ENCODE results near the gene ASAH2B.
A peak's percentile ranks its signal among the peaks of the same experiment; 100 is the strongest.
"Not testable (repeated sequence)": the region's sequence is repeated elsewhere in the genome, so short reads cannot be mapped to it uniquely, and the experiment has no call there.

ASAH2B gene

DNA sequence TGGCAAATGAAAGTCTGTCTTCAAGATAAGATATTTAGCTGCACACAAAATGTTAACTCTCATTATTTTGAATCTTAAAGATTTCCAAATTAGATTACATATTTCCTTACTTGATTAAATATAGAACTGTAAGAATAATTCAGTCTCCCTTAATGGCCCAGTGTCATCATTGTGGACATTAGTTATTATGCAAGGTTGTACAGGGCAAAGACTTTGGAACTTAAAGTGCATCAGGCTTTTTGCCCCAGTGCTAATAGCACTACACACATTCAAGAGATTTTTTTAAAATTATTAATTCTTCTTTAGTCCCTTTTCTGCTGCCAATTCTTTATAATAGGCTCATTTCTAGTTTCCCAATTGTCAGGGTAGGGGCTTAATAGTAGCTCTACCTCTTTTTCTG lies 42.3 kb downstream of the ASAH2B start:
- DNase-seq (ENCODE audit: low read depth); H3K4me3 ChIP-seq (ENCODE audit: control insufficient read depth, low read depth, low read length): not testable (repeated sequence)

DNA sequence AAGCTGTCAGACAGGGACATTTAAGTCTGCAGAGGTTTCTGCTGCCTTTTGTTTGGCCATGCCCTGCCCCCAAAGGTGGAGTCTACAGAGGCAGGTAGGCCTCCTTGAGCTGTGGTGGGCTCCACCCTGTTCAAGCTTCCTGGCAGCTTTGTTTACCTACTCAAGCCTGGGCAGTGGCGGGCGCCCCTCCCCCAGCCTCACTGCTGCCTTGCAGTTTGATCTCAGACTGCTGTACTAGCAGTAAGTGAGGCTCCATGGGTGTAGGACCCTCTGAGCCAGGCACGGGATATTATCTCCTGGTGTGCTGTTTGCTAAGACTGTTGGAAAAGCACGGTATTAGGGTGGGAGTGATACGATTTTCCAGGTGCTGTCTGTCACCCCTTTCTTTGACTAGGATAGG lies 48.2 kb downstream of the ASAH2B start:
- not testable (repeated sequence) for H3K4me3 ChIP-seq (ENCODE audit: control insufficient read depth, low read depth, low read length); DNase-seq (ENCODE audit: low read depth)

DNA sequence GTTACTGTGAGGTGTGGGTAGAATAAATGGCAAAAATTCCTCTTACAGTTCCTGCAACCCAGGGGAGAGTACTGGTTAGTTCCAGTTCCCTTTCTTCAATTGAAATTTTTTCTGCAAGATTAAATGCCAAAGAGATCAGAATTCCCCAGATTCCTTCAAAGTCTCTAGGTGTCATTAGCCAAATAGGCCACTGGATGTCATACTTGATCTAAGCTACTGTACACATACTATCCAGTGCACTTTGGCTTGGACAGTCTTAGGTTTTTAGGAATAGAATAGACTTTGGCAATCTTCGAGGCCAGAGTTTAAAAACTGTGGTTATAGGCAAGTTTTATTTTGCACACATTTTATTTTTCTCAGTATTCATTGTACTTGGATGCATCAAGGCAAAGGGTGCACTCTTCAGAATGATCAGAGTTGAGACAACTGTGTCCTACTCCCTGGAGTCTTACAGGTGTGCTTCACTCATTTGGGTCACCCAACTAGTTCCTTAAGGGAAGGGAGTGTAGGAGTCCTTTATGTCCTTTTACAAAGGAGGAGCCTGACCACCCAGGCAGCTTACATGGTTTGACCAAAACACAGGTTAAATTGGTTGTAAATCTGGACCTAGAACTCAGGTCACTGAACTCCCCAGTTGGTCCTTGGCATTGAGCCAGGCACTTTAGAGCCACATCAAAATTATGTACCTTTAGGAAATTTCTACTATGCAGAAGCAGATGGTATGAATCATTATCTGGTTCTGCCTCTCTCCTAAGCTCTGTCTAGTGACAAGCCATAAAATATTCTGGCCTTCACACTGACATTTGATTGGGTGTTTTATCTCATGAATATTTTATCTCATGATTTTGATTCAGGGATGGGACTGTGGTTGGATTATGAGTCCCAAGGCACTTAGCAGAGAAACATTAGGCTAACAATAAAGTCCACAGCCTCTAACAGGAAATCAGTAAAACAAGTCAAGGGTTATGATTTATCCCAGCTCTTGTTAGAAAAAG lies 49.5 kb downstream of the ASAH2B start:
- peak; percentile 29 for DNase-seq (ENCODE audit: low read depth)
- no peak overlapping the region for H3K4me3 ChIP-seq (ENCODE audit: control insufficient read depth, low read depth, low read length)
- peak; percentile 59 for TF ChIP-seq CTCF (IDR thresholded peaks at IDR 0.05; ENCODE audit: control insufficient read depth, insufficient read depth, low read depth, low read length, missing control alignments)

- no peak for TF ChIP-seq CTCF (IDR thresholded peaks at IDR 0.05; ENCODE audit: control insufficient read depth, insufficient read depth, low read depth, low read length, missing control alignments)
- no peak for DNase-seq (ENCODE audit: low read depth)
- no peak overlapping the region for H3K4me3 ChIP-seq (ENCODE audit: control insufficient read depth, low read depth, low read length)
Measured at GRCh38 chr10:50794490-50794889, 54.8 kb downstream of the ASAH2B start.

- H3K4me3 ChIP-seq (ENCODE audit: control insufficient read depth, low read depth, low read length), result no peak overlapping the region
- no peak for TF ChIP-seq CTCF (IDR thresholded peaks at IDR 0.05; ENCODE audit: control insufficient read depth, insufficient read depth, low read depth, low read length, missing control alignments)
- no peak for DNase-seq (ENCODE audit: low read depth)
Measured at GRCh38 chr10:50796693-50797092, 57.0 kb downstream of the ASAH2B start.

- no peak for DNase-seq (ENCODE audit: low read depth)
- no peak for TF ChIP-seq CTCF (IDR thresholded peaks at IDR 0.05; ENCODE audit: control insufficient read depth, insufficient read depth, low read depth, low read length, missing control alignments)
- H3K4me3 ChIP-seq (ENCODE audit: control insufficient read depth, low read depth, low read length), result no peak overlapping the region
Measured at GRCh38 chr10:50798297-50798696, 58.6 kb downstream of the ASAH2B start.

DNA sequence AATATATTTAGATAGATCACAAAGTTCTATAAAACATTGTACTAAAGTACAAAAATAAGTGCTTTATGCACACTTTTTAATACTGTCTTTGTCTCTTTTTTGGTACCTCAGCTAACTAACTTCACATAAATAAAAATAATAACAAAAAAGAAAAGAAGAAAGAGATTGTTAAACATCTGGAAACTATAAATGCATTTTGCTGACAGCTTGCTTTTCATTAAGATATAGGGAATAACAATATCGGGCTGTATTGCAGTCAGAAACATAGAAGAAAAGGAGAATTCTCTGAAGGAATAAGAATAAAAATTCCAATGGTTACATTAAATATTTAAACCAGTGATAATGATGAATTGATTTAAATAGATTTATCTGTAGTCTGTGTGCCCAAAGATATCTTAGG lies 59.9 kb downstream of the ASAH2B start:
- H3K4me3 ChIP-seq (ENCODE audit: control insufficient read depth, low read depth, low read length), result no peak overlapping the region
- TF ChIP-seq CTCF (IDR thresholded peaks at IDR 0.05; ENCODE audit: control insufficient read depth, insufficient read depth, low read depth, low read length, missing control alignments), result no peak
- DNase-seq (ENCODE audit: low read depth), result no peak
